HG02973 (cell line): ENCODE measurements around the gene CABP4.
"Not testable (repeated sequence)": the region's sequence is repeated elsewhere in the genome, so short reads cannot be mapped to it uniquely, and the experiment has no call there.

Source experiments
- ATAC-seq: cut with Tn5 transposase; IDR thresholded peaks from one replicate; pipeline ENCODE4 v1.9.1; 2021; ENCODE audit warnings: moderate library complexity; ENCODE audit not compliant: unreplicated experiment

The CABP4 gene

DNA sequence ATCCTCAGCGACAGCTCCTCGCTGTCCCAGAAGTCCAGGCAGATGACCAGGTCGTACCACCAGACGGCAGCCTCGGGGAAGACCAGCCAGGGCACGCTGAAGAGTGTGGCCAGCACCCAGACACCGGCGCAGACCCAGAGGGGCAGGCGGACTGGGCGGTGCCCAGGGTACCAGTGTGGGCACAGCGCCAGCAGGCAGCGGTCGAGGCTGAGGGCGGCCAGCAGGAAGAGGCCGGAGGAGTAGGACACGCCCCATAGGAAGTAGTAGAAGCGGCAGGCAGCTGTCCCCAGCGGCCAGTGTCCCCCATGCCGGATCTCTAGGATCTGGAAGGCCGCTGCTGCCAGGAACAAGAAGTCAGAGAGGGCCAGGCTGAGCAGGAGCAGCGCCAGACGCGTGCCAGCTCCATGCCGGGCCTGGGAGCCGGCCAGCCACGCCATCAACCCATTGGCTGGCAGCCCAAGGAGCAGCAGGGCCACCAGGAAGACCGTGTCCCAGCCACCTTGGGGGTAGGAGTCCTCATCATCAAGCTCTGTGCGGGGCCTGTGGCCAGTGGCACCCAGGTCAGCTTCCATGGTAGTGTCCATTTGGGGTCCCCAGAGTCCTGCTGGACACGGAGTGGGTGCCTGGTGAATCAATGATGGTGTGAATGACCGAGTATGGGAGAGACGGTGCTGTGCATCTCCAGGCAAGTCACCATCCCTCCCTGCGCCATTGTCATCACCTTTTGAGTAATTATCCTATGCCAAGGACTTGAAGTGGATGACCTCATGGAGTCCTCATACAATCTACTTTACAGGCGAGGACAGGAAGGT is 2.8 kb upstream of the CABP4 start, which contains the start of gene GPR152:
GPR152 (minus strand) TSS at position 589 of the 812 bp plus-strand sequence; CDS start at position 584, 5 bp downstream.
- no peak for ATAC-seq

GRCh38 chr11:67453816-67454732 is 1.1 kb upstream of the CABP4 start:
- ATAC-seq = no peak

DNA sequence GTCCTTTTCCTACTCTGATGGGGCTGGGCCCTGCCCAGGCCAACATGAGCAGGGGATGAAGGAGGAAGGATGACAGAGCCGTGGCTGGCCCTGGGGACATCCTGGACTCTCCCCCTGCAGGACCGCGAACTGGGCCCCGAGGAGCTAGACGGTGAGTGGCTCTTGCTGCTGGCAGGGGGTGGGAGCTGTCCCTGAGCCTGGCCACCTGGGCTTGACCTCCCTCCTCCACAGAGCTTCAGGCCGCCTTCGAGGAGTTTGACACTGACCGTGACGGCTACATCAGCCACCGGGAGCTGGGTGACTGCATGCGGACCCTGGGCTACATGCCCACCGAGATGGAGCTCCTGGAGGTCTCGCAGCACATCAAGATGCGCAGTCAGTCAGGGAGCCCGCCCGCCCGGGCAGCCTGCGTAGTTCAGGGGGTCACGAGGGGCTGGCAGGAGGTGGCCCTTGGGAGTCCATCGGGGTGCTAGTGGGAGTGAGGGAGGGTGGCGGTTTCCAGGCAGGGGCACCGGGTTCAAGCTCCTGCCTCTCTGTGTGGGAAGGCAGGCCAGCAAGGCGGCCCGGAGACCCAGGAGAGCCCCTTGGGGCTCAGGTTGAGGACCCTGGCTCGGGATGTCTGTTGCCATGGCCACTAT is 1.0 kb downstream of the CABP4 start:
- no peak for ATAC-seq

GRCh38 chr11:67457453-67457852 is 2.3 kb downstream of the CABP4 start:
- no peak for ATAC-seq

DNA sequence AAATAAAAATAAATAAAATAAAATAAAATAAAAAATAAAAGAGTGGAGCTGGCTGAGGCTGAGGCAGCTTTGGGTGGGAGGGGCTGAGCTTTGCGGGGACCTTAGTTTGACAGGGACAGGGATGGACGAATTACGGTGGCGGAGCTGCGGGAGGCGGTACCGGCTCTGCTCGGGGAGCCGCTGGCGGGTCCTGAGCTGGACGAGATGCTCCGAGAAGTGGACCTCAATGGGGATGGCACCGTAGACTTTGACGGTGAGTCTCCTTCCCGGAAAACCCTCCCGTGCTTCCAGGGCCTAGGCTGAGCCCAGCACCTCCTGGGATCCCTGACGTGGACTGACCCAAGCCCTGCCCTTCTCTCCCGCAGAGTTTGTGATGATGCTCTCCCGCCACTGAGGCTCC is 3.1 kb downstream of the CABP4 start:
- no peak for ATAC-seq

GRCh38 chr11:67463186-67463585 is 8.0 kb downstream of the CABP4 start:
- ATAC-seq = no peak

- ATAC-seq = no peak
Measured at GRCh38 chr11:67463680-67464410, 8.7 kb downstream of the CABP4 start.

DNA sequence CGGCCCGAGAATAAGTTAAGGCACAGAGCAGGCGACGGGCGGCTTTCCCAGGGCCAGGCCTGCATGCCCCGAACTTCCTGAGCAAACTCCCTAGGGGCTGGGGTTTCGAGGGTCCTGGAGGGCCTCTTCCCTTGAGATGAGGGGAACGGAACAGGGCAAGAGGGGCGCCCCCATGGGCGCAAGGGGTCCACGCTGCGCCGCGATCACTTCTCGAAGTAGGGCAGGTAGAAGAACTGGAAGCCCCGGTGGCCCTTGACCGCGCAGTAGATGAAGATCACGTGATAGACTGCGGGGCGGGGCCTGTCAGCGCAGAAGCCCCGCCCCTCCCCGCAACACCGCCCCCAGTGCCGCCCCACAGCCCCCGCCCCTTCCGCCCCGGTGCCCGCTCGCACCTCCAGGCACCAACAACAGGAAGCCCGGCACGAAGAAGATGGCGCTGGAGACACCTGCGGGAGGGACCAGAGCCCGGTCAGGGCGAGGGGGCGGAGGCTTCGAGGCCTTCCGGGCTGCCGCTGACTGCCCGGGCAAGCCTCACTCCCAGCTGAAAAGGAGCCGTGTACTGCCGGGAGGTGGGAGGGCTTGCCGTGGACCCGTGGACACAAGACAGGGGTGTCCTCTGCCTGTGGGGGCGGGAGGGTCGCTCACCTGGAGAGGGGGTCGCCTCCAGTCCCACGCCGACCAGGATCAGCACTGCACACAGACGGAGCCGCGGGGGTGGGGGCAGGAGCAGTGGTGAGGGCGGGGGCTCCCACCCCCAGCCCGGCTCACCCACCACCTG is 9.4 kb downstream of the CABP4 start:
- ATAC-seq = peak; percentile 40

DNA sequence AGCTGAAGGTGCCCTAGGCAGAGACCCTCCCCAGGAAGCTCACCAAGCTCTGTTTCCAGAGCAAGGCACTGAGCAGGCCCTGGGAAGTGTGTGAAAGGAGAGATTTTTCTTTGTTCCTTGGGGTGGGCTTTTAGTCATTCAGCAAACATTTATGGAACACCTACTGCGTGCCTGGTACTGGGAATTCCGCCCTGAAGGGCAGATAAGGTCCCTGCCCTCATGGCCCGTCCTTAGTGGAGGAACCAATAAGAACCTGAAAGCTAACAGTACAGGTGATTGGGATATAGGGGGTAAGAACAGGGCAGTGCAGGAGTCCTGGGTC is 10.0 kb downstream of the CABP4 start:
- no peak for ATAC-seq

GRCh38 chr11:67465530-67465929 is 10.4 kb downstream of the CABP4 start:
- not testable (repeated sequence) for ATAC-seq

DNA sequence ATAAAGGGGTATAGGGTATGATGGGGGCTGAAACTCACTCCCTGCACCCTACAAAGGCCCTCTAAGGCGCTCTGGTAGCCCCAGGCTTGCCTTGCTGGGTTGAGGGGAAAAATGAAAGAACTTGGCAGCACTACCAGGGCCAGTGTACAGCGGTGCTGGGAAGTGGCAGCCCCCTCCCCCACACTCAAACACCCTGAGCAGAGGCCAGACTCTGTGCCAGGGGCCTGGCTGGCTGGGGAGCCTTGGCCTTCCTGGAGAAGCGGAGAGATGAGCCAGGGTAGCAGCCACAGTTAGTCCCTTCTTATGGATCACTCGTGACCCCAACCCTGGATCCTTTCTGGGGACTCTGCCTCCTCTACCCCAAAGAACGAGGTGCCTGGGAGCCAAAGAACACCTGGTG is 11.2 kb downstream of the CABP4 start:
- no peak for ATAC-seq

DNA sequence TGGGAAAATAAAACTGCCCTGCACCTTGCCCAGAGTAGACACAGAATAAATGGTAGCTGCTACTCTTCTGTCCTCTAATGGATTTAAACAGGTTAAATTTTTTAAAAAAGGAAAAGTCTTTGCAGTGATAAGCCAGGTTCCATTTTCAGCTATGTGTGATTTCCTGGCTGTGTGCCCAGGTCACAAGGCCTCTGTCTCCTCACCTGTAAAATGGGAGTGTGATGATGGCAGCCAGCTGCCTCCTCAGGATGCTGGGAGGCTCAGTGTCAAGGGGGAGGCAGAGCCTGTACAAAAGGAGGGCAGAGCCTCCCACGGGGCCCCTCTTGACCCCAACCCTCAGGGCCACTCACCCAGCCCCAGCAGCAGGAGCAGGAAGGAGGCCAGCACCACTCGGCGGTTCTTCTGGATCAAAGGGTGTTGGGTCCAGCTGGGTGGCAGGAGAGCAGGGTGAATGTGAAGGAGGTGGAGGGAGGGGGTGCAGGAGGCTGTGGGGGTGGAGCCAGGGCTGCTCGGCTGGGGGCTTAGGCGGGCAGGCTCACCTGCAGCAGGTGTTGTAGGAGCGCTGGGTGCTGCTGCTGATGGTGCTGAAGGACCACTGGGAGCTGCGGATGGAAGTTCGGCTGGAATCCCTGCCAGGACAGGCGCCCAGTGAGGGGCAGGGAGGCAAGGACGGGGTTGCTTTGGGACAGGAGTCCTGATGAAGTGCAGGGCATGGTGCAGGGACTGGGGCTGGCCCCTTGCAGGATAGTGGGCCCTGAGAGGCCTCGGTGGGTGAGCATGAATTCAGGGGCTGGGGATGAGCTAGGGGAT is 12.0 kb downstream of the CABP4 start:
- no peak for ATAC-seq

GRCh38 chr11:67468056-67468455 is 12.9 kb downstream of the CABP4 start:
- no peak for ATAC-seq

DNA sequence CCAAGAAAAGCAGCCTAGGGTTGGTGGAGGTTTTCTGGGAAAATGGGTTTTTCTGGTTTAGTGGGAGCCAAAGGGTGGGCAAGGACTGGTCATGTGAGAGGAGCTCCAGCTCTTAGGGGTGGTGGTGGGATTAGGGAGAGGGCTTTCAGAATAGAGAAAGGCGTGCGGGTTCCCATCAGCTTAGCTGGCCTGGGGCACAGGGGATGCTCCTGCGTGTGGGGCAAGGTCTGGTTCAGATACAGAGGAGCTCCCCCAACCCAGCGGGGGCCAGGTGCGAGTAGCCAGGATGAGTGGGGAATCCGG is 13.3 kb downstream of the CABP4 start:
- peak; percentile 2 for ATAC-seq

DNA sequence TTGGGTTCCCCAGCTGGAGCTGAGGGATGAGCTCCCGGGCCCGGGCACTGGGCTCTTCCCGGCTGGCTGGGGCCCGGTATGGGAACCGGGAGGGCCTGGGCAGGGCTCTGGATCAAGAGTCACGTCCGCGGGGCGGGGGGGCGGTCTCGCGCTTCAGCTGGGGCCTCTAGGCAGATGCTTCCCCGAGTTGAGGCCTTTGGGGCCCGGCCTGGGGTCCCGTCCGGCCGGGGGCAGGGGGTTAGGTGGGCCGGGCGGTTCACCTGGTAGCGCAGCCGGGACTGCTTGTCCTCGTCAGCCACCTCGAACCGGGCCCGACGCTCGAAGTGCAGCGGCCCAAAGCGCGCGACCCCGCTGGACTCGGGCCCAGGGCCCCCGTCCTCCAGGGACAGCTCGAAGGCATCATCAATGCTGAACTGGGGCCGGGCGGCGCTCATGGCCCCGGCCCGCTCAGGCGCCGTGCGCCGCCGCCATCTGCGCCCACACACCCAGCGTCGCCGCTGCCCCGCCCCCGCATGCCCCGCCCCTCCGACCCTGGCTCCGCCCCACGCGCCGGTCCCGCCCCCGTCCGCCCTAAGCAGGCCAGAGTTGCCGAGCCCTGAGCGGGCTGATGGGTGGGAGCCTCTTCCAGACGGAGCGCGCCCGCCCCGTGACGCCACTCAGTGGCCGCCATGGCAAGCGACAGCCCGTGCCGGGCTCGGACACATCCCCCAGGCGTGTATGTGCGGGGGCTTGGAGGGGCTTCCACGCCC is 13.8 kb downstream of the CABP4 start, which contains the start of gene TMEM134:
TMEM134 (minus strand) TSS at position 493 of the 749 bp plus-strand sequence; CDS start at position 434, 59 bp downstream.
- peak; percentile 60 for ATAC-seq

- ATAC-seq = no peak
Measured at GRCh38 chr11:67469508-67469811, 14.3 kb downstream of the CABP4 start.

GRCh38 chr11:67470337-67471002 is 15.3 kb downstream of the CABP4 start:
- no peak for ATAC-seq

DNA sequence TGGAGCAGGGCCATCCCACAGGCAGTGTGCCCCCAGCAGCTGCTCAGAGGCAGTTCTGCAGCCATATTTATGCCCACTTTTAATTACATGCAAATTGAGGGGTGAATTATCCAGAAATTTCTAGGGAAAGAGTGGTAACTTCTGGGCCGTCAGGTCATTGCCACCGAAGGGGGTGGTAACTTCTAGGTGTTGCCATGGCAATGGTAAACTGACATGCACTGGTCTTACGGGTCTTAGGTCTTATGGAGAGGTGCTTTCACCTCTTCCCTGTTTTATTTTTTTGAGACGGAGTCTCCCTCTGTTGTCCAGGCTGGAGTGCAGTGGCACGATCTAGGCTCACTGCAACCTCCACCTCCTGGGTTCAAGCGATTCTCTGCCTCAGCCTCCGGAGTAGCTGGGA is 17.7 kb downstream of the CABP4 start:
- no peak for ATAC-seq
